Left lung (tissue), 10 donors: ENCODE measurements around the gene TNFRSF13B. TPM values are rescaled to one million over a fixed set of nuclear protein-coding genes. Genes with fewer than 3 reads are reported as not detected.

Experiments
- ATAC-seq: fragments of 200-7000 bp; cut with Tn5 transposase; one replicate; pipeline ENCODE4 v1.9.1; 2020; ENCODE audit warnings: moderate library complexity
- DNase-seq, 4 donors: peaks; one replicate each; pipeline ENCODE4 v3.0.0-alpha.2; 2013 to 2020
- H3K27ac ChIP-seq, 2 donors: fragments of 200-600 bp; sonication (generic) in 1 of 2; one replicate each; pipeline versions ENCODE4 v1.5.0 to v1.8.0; 2020 to 2021
- H3K27me3 ChIP-seq, 2 donors: fragments of 200-600 bp; sonication (generic) in 1 of 2; one replicate each; pipeline versions ENCODE4 v1.5.0 to v1.8.0; 2020 to 2021
- H3K36me3 ChIP-seq, 2 donors: fragments of 200-600 bp; sonication (generic) in 1 of 2; one replicate each; pipeline versions ENCODE4 v1.5.0 to v1.8.0; 2020 to 2021
- H3K4me1 ChIP-seq, 2 donors: fragments of 200-600 bp; one replicate each; pipeline ENCODE4 v1.8.0; 2021
- H3K4me3 ChIP-seq, 2 donors: fragments of 200-600 bp; sonication (generic) in 1 of 2; one replicate each; pipeline versions ENCODE4 v1.5.0 to v1.8.0; 2020 to 2021; ENCODE audit warnings: mild to moderate bottlenecking in 1 of 2
- H3K9me3 ChIP-seq, 2 donors: fragments of 200-600 bp; sonication (generic) in 1 of 2; one replicate each; pipeline versions ENCODE4 v1.5.0 to v1.8.0; 2020 to 2021
- CTCF ChIP-seq, 2 donors: fragments of 200-600 bp; sonication (generic) in 1 of 2; IDR thresholded peaks; one replicate each; pipeline versions ENCODE4 v1.5.0 to v1.8.0; 2021; ENCODE audit warnings: antibody characterized with exemption in 2 of 2
- intact Hi-C, 2 donors: fragments of 100-400 bp; cut with DNase I; formaldehyde crosslinking; loops; one replicate each; pipeline versions ENCODE4 v1.11.2 to v1.14.2; 2022
- polyA plus RNA-seq, 6 donors: library from polyadenylated mRNA; unstranded; fragments of 120-200 nt; gene quantifications; one replicate each; pipeline ENCODE4 v1.2.1, GENCODE V29; 2013; ENCODE audit not compliant: insufficient read length in 6 of 6
- total RNA-seq, 2 donors: library from RNA; stranded (reverse); fragmentation: NEBNext Ultra II Directional; extraction: Animal tissue kit (Norgen Biotek cat#: 25700); gene quantifications; one replicate each; pipeline ENCODE4 v1.2.1, GENCODE V29; 2021
- donor health status: DM: no; HTN: yes; CAD: no.
- donor health status: DM: no; HTN: no; CAD: no.

Gene TNFRSF13B
- total and polyA plus RNA-seq, 8 donors, result 0.61 to 0.79 TPM; not detected in 6

GRCh38 chr17:16987830-16988601 is 16.1 kb upstream of the TNFRSF13B start:
- ATAC-seq (peak; percentile 78), DNase-seq (peak in 3 of 4 donors; percentile 44 to 88 (median 84))
- Histone ChIP-seq H3K4me3 (no peak overlapping the region), H3K27me3 (no peaks in the 10 kb centered on the region), H3K27ac (peak overlapping the region; percentile 7 to 53), H3K9me3 (no peaks in the 10 kb centered on the region), H3K36me3 (no peaks in the 10 kb centered on the region), H3K4me1 (peaks cover 0 to 21% of the 10 kb centered on the region in 2 donors)
- intact Hi-C loops, result no loop called here
- TF ChIP-seq CTCF (IDR thresholded peaks at IDR 0.05), result no peak

GRCh38 chr17:16987066-16987829 is 15.3 kb upstream of the TNFRSF13B start:
- Histone ChIP-seq H3K27ac (no peak overlapping the region), H3K36me3 (no peaks in the 10 kb centered on the region), H3K9me3 (no peaks in the 10 kb centered on the region), H3K4me3 (no peak overlapping the region), H3K27me3 (no peaks in the 10 kb centered on the region), H3K4me1 (peaks cover 0 to 21% of the 10 kb centered on the region in 2 donors)
- TF ChIP-seq CTCF (IDR thresholded peaks at IDR 0.05), result no peak
- DNase-seq (no peak), ATAC-seq (no peak)
- intact Hi-C loops, result no loop called here

GRCh38 chr17:16986391-16986790 is 14.5 kb upstream of the TNFRSF13B start:
- no peak overlapping the region for H3K4me3 ChIP-seq
- H3K36me3 ChIP-seq, result no peaks in the 10 kb centered on the region
- no peaks in the 10 kb centered on the region for H3K27me3 ChIP-seq
- no peak for ATAC-seq
- DNase-seq, result no peak
- no peaks in the 10 kb centered on the region for H3K9me3 ChIP-seq
- no peak for TF ChIP-seq CTCF (IDR thresholded peaks at IDR 0.05)
- H3K27ac ChIP-seq, result no peak overlapping the region
- intact Hi-C loops, result no loop called here
- peaks cover 0 to 21% of the 10 kb centered on the region in 2 donors for H3K4me1 ChIP-seq

- intact Hi-C loops, result no loop called here
- Histone ChIP-seq H3K9me3 (no peaks in the 10 kb centered on the region), H3K4me1 (no peaks in the 10 kb centered on the region), H3K27me3 (no peaks in the 10 kb centered on the region), H3K36me3 (no peaks in the 10 kb centered on the region), H3K27ac (no peak overlapping the region), H3K4me3 (no peak overlapping the region)
- TF ChIP-seq CTCF (IDR thresholded peaks at IDR 0.05), result no peak
- DNase-seq (no peak), ATAC-seq (no peak)
Measured at GRCh38 chr17:16981928-16982327, 10.0 kb upstream of the TNFRSF13B start.
